ENCODE data around the gene MAPK14. TPM values are rescaled to one million over a fixed set of nuclear protein-coding genes. Genes with fewer than 3 reads are reported as not detected.
A peak's percentile ranks its signal among the peaks of the same experiment; 100 is the strongest.

Gene MAPK14
- total and polyA plus RNA-seq, 4 donors: 16.9 to 82.7 (median 35.9) TPM

DNA sequence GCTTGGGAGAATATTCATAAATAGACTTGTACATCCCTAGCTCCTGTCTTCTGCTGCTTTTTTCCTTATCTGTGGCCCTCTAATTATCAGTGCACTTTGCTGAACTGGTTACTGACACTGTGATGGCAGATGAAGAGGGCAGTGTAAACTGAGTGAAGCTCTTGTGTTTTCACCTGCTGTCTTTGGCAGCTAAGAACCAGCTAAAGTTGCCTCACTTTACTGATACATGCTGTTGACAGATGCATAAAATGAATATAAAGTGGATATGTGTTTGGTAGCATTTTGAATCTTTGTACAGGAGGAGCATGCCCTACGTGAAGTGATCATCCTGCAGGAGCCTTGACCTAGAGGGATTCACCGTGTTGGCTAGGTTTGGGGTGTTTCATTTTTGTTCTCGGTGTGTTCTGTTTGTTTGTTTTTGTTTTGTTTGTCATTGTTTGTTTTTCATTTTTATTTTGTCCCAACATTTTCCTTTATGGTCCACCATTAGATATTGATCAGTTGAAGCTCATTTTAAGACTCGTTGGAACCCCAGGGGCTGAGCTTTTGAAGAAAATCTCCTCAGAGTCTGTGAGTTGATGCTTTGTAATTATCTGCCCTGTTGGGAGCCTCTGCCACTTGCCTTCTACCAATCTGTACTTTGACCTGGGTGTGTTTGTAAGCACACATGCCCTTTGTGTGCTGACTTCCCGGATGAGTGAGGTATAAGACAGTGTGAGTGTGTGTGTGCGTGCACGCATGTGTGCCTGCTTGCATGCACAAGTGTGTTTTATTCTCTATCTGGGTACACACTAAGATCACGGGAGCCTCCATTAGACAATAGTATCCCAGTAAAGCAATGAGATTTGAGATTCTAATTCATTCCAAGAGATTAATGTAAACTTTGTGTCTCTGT, 68.1 kb downstream of the MAPK14 start:
- TF ChIP-seq SP1 (IDR thresholded peaks at IDR 0.05): peak; percentile 99
- peak; percentile 69 for TF ChIP-seq FOXA1 (IDR thresholded peaks at IDR 0.05)
- peak; percentile 79 to 84 for TF ChIP-seq RXRA (IDR thresholded peaks at IDR 0.05)
- TF ChIP-seq JUND (IDR thresholded peaks at IDR 0.05): peak; percentile 83 to 92
- peak; percentile 98 to 99 for TF ChIP-seq HNF4A (conservative IDR thresholded peaks at IDR 0.05)
- no peak for TF ChIP-seq EGR1 (IDR thresholded peaks at IDR 0.05; ENCODE audit: low read depth in 2 of 2)
- peak; percentile 54 for TF ChIP-seq YY1 (IDR thresholded peaks at IDR 0.05)
- peak; percentile 95 for TF ChIP-seq HNF4G (IDR thresholded peaks at IDR 0.05)
- peak; percentile 58 for TF ChIP-seq FOXA2 (IDR thresholded peaks at IDR 0.05)
- TF ChIP-seq, protein P1, sequence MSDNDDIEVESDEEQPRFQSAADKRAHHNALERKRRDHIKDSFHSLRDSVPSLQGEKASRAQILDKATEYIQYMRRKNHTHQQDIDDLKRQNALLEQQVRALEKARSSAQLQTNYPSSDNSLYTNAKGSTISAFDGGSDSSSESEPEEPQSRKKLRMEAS (IDR thresholded peaks at IDR 0.05): peak; percentile 91
- TF ChIP-seq GABPA (IDR thresholded peaks at IDR 0.05 in 1 of 2, conservative IDR thresholded peaks at IDR 0.05 in 1 of 2): peak in 1 of 2 donors; percentile 21
- TF ChIP-seq NR2F2 (IDR thresholded peaks at IDR 0.05): peak; percentile 36
- TF ChIP-seq TAF1 (conservative IDR thresholded peaks at IDR 0.05): no peak
- TF ChIP-seq RAD21 (IDR thresholded peaks at IDR 0.05): peak; percentile 29 to 62
- TF ChIP-seq, protein P2, sequence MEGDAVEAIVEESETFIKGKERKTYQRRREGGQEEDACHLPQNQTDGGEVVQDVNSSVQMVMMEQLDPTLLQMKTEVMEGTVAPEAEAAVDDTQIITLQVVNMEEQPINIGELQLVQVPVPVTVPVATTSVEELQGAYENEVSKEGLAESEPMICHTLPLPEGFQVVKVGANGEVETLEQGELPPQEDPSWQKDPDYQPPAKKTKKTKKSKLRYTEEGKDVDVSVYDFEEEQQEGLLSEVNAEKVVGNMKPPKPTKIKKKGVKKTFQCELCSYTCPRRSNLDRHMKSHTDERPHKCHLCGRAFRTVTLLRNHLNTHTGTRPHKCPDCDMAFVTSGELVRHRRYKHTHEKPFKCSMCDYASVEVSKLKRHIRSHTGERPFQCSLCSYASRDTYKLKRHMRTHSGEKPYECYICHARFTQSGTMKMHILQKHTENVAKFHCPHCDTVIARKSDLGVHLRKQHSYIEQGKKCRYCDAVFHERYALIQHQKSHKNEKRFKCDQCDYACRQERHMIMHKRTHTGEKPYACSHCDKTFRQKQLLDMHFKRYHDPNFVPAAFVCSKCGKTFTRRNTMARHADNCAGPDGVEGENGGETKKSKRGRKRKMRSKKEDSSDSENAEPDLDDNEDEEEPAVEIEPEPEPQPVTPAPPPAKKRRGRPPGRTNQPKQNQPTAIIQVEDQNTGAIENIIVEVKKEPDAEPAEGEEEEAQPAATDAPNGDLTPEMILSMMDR (IDR thresholded peaks at IDR 0.05; ENCODE audit: low read depth, low read length, missing input control): no peak
- TF ChIP-seq, protein P3, sequence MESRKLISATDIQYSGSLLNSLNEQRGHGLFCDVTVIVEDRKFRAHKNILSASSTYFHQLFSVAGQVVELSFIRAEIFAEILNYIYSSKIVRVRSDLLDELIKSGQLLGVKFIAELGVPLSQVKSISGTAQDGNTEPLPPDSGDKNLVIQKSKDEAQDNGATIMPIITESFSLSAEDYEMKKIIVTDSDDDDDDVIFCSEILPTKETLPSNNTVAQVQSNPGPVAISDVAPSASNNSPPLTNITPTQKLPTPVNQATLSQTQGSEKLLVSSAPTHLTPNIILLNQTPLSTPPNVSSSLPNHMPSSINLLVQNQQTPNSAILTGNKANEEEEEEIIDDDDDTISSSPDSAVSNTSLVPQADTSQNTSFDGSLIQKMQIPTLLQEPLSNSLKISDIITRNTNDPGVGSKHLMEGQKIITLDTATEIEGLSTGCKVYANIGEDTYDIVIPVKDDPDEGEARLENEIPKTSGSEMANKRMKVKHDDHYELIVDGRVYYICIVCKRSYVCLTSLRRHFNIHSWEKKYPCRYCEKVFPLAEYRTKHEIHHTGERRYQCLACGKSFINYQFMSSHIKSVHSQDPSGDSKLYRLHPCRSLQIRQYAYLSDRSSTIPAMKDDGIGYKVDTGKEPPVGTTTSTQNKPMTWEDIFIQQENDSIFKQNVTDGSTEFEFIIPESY (IDR thresholded peaks at IDR 0.05): peak; percentile 97
- TF ChIP-seq, protein P4, sequence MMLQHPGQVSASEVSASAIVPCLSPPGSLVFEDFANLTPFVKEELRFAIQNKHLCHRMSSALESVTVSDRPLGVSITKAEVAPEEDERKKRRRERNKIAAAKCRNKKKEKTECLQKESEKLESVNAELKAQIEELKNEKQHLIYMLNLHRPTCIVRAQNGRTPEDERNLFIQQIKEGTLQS (IDR thresholded peaks at IDR 0.05): peak; percentile 63
- TF ChIP-seq, protein P5, sequence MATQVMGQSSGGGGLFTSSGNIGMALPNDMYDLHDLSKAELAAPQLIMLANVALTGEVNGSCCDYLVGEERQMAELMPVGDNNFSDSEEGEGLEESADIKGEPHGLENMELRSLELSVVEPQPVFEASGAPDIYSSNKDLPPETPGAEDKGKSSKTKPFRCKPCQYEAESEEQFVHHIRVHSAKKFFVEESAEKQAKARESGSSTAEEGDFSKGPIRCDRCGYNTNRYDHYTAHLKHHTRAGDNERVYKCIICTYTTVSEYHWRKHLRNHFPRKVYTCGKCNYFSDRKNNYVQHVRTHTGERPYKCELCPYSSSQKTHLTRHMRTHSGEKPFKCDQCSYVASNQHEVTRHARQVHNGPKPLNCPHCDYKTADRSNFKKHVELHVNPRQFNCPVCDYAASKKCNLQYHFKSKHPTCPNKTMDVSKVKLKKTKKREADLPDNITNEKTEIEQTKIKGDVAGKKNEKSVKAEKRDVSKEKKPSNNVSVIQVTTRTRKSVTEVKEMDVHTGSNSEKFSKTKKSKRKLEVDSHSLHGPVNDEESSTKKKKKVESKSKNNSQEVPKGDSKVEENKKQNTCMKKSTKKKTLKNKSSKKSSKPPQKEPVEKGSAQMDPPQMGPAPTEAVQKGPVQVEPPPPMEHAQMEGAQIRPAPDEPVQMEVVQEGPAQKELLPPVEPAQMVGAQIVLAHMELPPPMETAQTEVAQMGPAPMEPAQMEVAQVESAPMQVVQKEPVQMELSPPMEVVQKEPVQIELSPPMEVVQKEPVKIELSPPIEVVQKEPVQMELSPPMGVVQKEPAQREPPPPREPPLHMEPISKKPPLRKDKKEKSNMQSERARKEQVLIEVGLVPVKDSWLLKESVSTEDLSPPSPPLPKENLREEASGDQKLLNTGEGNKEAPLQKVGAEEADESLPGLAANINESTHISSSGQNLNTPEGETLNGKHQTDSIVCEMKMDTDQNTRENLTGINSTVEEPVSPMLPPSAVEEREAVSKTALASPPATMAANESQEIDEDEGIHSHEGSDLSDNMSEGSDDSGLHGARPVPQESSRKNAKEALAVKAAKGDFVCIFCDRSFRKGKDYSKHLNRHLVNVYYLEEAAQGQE (IDR thresholded peaks at IDR 0.05): peak; percentile 66
- H3K4me1 ChIP-seq (ENCODE audit: control insufficient read depth in 4 of 4, insufficient read depth in 4 of 4, low read length in 3 of 4): peaks cover 3 to 25% (median 12%) of the 10 kb centered on the region in 4 donors
- H3K4me3 ChIP-seq (ENCODE audit: low read depth in 1 of 3, low read length in 3 of 3): peak overlapping the region in 2 of 3 donors; percentile 0 to 3
- peak overlapping the region; percentile 66 to 76 for H3K27ac ChIP-seq (ENCODE audit: low read depth in 1 of 2, low read length in 2 of 2)
- no peaks in the 10 kb centered on the region for H3K9me3 ChIP-seq (ENCODE audit: control insufficient read depth in 4 of 4, low read length in 3 of 4)
- H3K27me3 ChIP-seq (ENCODE audit: control insufficient read depth in 4 of 4, insufficient read depth in 4 of 4, low read length in 3 of 4): no peaks in the 10 kb centered on the region
- H3K36me3 ChIP-seq (ENCODE audit: control insufficient read depth in 4 of 4, insufficient read depth in 3 of 4, low read depth in 1 of 4, low read length in 3 of 4): peaks cover 0 to 18% (median 5%) of the 10 kb centered on the region in 4 donors
- DNase-seq (ENCODE audit: low spot score): no peak
- H3K9ac ChIP-seq (ENCODE audit: low read depth in 1 of 2, low read length in 2 of 2): peak overlapping the region; percentile 5 to 25
- 30% methylated on average over 8 of the region's 8 CpGs for WGBS
